HPDE6-E6E7 (cell line): ENCODE measurements around the gene TBX21.
"Not testable (repeated sequence)": the region's sequence is repeated elsewhere in the genome, so short reads cannot be mapped to it uniquely, and the experiment has no call there.

ENCODE experiments used
- DNase-seq: peaks from one replicate; pipeline ENCODE4 v3.0.0; 2011; ENCODE audit warnings: missing footprints; ENCODE audit errors: extremely low spot score

Gene TBX21

GRCh38 chr17:47773649-47774048, 40.6 kb downstream of the TBX21 start:
- not testable (repeated sequence) for DNase-seq

- DNase-seq: no peak
Observed at GRCh38 chr17:47774331-47774730, 41.3 kb downstream of the TBX21 start.

GRCh38 chr17:47774987-47775580, 42.0 kb downstream of the TBX21 start:
- no peak for DNase-seq

GRCh38 chr17:47776330-47777197, 43.5 kb downstream of the TBX21 start:
- DNase-seq: peak; percentile 50

GRCh38 chr17:47778184-47778635, 45.2 kb downstream of the TBX21 start:
- no peak for DNase-seq

- no peak for DNase-seq
Observed at GRCh38 chr17:47781397-47781796, 48.4 kb downstream of the TBX21 start.

GRCh38 chr17:47785538-47786123, 52.6 kb downstream of the TBX21 start:
- no peak for DNase-seq

GRCh38 chr17:47789611-47790561, 56.9 kb downstream of the TBX21 start:
- DNase-seq: peak; percentile 70

- no peak for DNase-seq
Observed at GRCh38 chr17:47791025-47791424, 58.0 kb downstream of the TBX21 start.

- no peak for DNase-seq
Observed at GRCh38 chr17:47792457-47792856, 59.4 kb downstream of the TBX21 start.

- DNase-seq: no peak
Observed at GRCh38 chr17:47792979-47793378, 59.9 kb downstream of the TBX21 start.
